Left lung (tissue), 10 donors: ENCODE results near the gene KRTAP10-8. TPM values are rescaled to one million over a fixed set of nuclear protein-coding genes. Genes with fewer than 3 reads are reported as not detected.
"Not testable (repeated sequence)": the region's sequence is repeated elsewhere in the genome, so short reads cannot be mapped to it uniquely, and the experiment has no call there.

Experiments
- ATAC-seq: fragments of 200-7000 bp; cut with Tn5 transposase; one replicate; pipeline ENCODE4 v1.9.1; 2020; ENCODE audit warnings: moderate library complexity
- DNase-seq, 4 donors: peaks; one replicate each; pipeline ENCODE4 v3.0.0-alpha.2; 2013 to 2020
- H3K27ac ChIP-seq, 2 donors: fragments of 200-600 bp; sonication (generic) in 1 of 2; one replicate each; pipeline versions ENCODE4 v1.5.0 to v1.8.0; 2020 to 2021
- H3K27me3 ChIP-seq, 2 donors: fragments of 200-600 bp; sonication (generic) in 1 of 2; one replicate each; pipeline versions ENCODE4 v1.5.0 to v1.8.0; 2020 to 2021
- H3K36me3 ChIP-seq, 2 donors: fragments of 200-600 bp; sonication (generic) in 1 of 2; one replicate each; pipeline versions ENCODE4 v1.5.0 to v1.8.0; 2020 to 2021
- H3K4me1 ChIP-seq, 2 donors: fragments of 200-600 bp; one replicate each; pipeline ENCODE4 v1.8.0; 2021
- H3K4me3 ChIP-seq, 2 donors: fragments of 200-600 bp; sonication (generic) in 1 of 2; one replicate each; pipeline versions ENCODE4 v1.5.0 to v1.8.0; 2020 to 2021; ENCODE audit warnings: mild to moderate bottlenecking in 1 of 2
- H3K9me3 ChIP-seq, 2 donors: fragments of 200-600 bp; sonication (generic) in 1 of 2; one replicate each; pipeline versions ENCODE4 v1.5.0 to v1.8.0; 2020 to 2021
- intact Hi-C, 2 donors: fragments of 100-400 bp; cut with DNase I; formaldehyde crosslinking; loops; one replicate each; pipeline versions ENCODE4 v1.11.2 to v1.14.2; 2022
- polyA plus RNA-seq, 6 donors: library from polyadenylated mRNA; unstranded; fragments of 120-200 nt; gene quantifications; one replicate each; pipeline ENCODE4 v1.2.1, GENCODE V29; 2013; ENCODE audit not compliant: insufficient read length in 6 of 6
- total RNA-seq, 2 donors: library from RNA; stranded (reverse); fragmentation: NEBNext Ultra II Directional; extraction: Animal tissue kit (Norgen Biotek cat#: 25700); gene quantifications; one replicate each; pipeline ENCODE4 v1.2.1, GENCODE V29; 2021
- TF ChIP-seq, protein P1 (sequence below), 2 donors: fragments of 200-600 bp; sonication (generic) in 1 of 2; IDR thresholded peaks; one replicate each; pipeline versions ENCODE4 v1.5.0 to v1.8.0; 2021; ENCODE audit warnings: antibody characterized with exemption in 2 of 2
- donor health status: DM: no; HTN: yes; CAD: no.
- donor health status: DM: no; HTN: no; CAD: no.

Gene KRTAP10-8
- total and polyA plus RNA-seq, 8 donors, result not detected

GRCh38 chr21:44575307-44576024 is 36.4 kb upstream of the KRTAP10-8 start:
- TF ChIP-seq, protein P1, sequence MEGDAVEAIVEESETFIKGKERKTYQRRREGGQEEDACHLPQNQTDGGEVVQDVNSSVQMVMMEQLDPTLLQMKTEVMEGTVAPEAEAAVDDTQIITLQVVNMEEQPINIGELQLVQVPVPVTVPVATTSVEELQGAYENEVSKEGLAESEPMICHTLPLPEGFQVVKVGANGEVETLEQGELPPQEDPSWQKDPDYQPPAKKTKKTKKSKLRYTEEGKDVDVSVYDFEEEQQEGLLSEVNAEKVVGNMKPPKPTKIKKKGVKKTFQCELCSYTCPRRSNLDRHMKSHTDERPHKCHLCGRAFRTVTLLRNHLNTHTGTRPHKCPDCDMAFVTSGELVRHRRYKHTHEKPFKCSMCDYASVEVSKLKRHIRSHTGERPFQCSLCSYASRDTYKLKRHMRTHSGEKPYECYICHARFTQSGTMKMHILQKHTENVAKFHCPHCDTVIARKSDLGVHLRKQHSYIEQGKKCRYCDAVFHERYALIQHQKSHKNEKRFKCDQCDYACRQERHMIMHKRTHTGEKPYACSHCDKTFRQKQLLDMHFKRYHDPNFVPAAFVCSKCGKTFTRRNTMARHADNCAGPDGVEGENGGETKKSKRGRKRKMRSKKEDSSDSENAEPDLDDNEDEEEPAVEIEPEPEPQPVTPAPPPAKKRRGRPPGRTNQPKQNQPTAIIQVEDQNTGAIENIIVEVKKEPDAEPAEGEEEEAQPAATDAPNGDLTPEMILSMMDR (IDR thresholded peaks at IDR 0.05), result no peak
- intact Hi-C loops, result no loop called here
- peaks cover 0 to 17% of the 10 kb centered on the region in 2 donors for H3K9me3 ChIP-seq
- no peaks in the 10 kb centered on the region for H3K4me1 ChIP-seq
- ATAC-seq, result no peak
- no peak for DNase-seq
- H3K27me3 ChIP-seq, result peaks cover 0 to 39% of the 10 kb centered on the region in 2 donors
- H3K4me3 ChIP-seq, result no peak overlapping the region
- H3K27ac ChIP-seq, result no peak overlapping the region
- H3K36me3 ChIP-seq, result no peaks in the 10 kb centered on the region

GRCh38 chr21:44576025-44576420 is 35.9 kb upstream of the KRTAP10-8 start:
- Histone ChIP-seq H3K4me1 (no peaks in the 10 kb centered on the region), H3K4me3 (no peak overlapping the region), H3K27ac (no peak overlapping the region), H3K36me3 (no peaks in the 10 kb centered on the region), H3K9me3 (peaks cover 0 to 22% of the 10 kb centered on the region in 2 donors), H3K27me3 (peaks cover 0 to 41% of the 10 kb centered on the region in 2 donors)
- intact Hi-C loops, result no loop called here
- TF ChIP-seq, protein P1 (IDR thresholded peaks at IDR 0.05), result no peak
- no peak for DNase-seq
- no peak for ATAC-seq

GRCh38 chr21:44578371-44579055 is 33.4 kb upstream of the KRTAP10-8 start:
- H3K27ac ChIP-seq, result no peak overlapping the region
- H3K4me1 ChIP-seq, result no peaks in the 10 kb centered on the region
- H3K4me3 ChIP-seq, result no peak overlapping the region
- no peaks in the 10 kb centered on the region for H3K36me3 ChIP-seq
- peaks cover 0 to 35% of the 10 kb centered on the region in 2 donors for H3K9me3 ChIP-seq
- H3K27me3 ChIP-seq, result peaks cover 0 to 48% of the 10 kb centered on the region in 2 donors
- DNase-seq (no peak), ATAC-seq (no peak)
- intact Hi-C loops, result no loop called here
- TF ChIP-seq, protein P1 (IDR thresholded peaks at IDR 0.05), result no peak

DNA sequence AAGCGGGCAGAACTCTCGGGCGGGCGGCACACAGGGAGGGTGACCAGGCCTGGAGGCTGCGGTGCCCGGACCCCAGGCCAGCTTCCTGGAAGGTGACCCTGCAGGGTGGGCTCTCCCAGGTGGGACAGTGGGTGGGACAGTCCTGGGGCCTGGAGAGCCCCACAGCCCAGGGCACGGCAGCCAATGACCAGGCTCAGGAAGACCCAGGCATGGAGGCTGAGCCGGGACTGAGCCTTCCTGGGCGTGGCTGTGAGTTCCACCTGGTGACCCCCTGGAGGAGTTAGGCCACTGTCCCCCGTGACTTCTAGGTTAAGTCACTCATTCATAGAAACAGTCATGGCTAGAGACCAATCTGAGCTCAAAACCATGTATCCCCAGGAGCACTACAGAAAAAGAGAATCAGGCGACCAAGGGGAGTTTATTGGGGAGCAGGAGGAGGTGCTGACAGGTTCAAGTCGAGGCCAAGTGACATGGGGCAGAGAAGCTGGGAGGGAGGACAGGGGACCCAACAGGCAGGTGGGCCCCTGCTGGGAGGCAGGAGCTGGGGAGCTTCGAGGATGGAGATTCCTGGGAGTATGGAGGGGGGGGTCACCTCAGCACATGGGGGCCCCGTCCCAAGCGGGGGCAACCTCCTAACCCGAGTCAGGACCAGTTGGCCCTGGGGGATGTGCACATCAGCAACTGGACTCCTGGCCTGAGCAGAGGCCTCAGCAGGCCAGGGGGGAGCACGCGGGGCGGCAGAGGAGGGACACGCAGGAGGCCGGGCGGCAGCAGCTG is 32.6 kb upstream of the KRTAP10-8 start:
- intact Hi-C loops, result no loop called here
- no peaks in the 10 kb centered on the region for H3K4me1 ChIP-seq
- H3K9me3 ChIP-seq, result peaks cover 0 to 35% of the 10 kb centered on the region in 2 donors
- TF ChIP-seq, protein P1 (IDR thresholded peaks at IDR 0.05), result no peak
- peaks cover 0 to 50% of the 10 kb centered on the region in 2 donors for H3K27me3 ChIP-seq
- ATAC-seq (no peak), DNase-seq (no peak)
- no peak overlapping the region for H3K27ac ChIP-seq
- no peak overlapping the region for H3K4me3 ChIP-seq
- no peaks in the 10 kb centered on the region for H3K36me3 ChIP-seq

GRCh38 chr21:44579833-44580144 is 32.1 kb upstream of the KRTAP10-8 start:
- intact Hi-C loops, result no loop called here

GRCh38 chr21:44580231-44580821 is 31.6 kb upstream of the KRTAP10-8 start, which contains the start of gene KRTAP10-5:
Gene KRTAP10-5 (minus strand): TSS chr21:44580604. CDS start chr21:44580578, 26 bp downstream.
- Histone ChIP-seq H3K27me3 (peaks cover 0 to 48% of the 10 kb centered on the region in 2 donors), H3K9me3 (peaks cover 0 to 35% of the 10 kb centered on the region in 2 donors)
- intact Hi-C loops, ATAC-seq, H3K4me1 ChIP-seq, H3K4me3 ChIP-seq, H3K36me3 ChIP-seq, DNase-seq, H3K27ac ChIP-seq: not testable (repeated sequence)

More at GRCh38 chr21:44579833-44580144, 32.1 kb upstream of the KRTAP10-8 start:
- no peaks in the 10 kb centered on the region for H3K36me3 ChIP-seq
- ATAC-seq (no peak), DNase-seq (no peak)
- no peak overlapping the region for H3K4me3 ChIP-seq
- TF ChIP-seq, protein P1 (IDR thresholded peaks at IDR 0.05), result no peak
- no peaks in the 10 kb centered on the region for H3K4me1 ChIP-seq
- H3K27me3 ChIP-seq, result peaks cover 0 to 48% of the 10 kb centered on the region in 2 donors
- no peak overlapping the region for H3K27ac ChIP-seq
- H3K9me3 ChIP-seq, result peaks cover 0 to 35% of the 10 kb centered on the region in 2 donors
